ENCODE measurements around the gene ZBTB38. TPM values are rescaled to one million over a fixed set of nuclear protein-coding genes. Genes with fewer than 3 reads are reported as not detected.

ZBTB38 gene
- total RNA-seq, 2 experiments from 2014 or later = 16.3 to 18.6 TPM

GRCh38 chr3:141373768-141374526 lies 5.6 kb downstream of the ZBTB38 start:
- Mint-ChIP-seq H3K27me3 (ENCODE audit: low read depth) (no peaks in the 10 kb centered on the region), H3K36me3 (ENCODE audit: low read depth) (no peaks in the 10 kb centered on the region), H3K9me3 (no peaks in the 10 kb centered on the region), H3K27ac (peak overlapping the region; percentile 56), H3K4me1 (ENCODE audit: low read depth) (peaks cover 31% of the 10 kb centered on the region), H3K4me3 (no peak overlapping the region)
- DNase-seq = no peak
- CTCF ChIA-PET = interaction anchor here (0.8 to 1.5 kb wide), 3 partner anchors 12 to 68 kb away, joined by 4 to 10 read pairs (median 7); no protein-coding TSS in a partner anchor
- intact Hi-C loops (cut with micrococcal nuclease) = no loop called here

DNA sequence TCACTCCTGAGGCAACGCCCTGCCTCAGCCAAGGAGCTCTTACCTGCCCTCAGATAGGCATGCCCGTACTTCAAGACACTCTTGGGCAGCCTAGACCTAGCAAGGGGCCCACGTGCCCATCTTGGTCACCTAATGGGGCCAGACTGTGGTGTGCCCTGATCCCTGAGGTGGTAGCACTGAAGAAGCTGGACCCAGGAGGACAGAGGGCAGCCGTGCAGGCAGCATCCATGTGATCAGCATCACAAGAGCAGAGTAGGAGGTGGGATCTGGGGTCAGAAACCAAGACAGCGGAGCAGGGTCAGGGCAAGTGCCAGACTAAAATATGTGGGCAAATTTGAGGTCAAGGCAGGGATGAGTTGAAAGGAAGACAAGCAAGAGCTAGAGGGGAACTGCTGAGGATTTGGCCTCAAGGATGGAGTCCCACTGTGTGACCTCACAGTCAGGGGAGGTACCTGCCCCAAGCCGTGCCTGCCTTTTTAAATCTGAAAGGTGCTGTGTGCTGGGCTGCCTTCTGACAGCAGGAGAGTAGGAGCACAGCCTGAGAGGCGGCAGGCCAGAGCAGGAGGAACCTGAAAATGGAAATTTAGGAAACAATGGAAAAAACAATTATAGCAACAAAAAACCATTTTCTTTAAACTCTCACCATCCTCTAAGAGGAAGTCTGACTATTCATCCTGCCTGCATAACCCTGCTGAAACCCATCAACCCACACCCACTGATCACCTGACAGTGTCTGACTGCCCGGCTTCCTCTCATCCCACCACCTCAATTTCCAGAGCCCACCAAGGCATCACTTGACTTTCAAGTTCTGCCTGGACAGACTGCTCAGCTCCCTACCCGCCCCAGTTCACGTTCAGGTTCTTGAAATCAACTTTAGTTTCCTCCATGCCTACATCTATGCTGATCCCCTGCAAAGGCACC lies 7.3 kb downstream of the ZBTB38 start:
- no peaks in the 10 kb centered on the region for H3K9me3 Mint-ChIP-seq
- no peak overlapping the region for H3K4me3 Mint-ChIP-seq
- intact Hi-C loops (cut with micrococcal nuclease) = no loop called here
- DNase-seq = no peak
- peak overlapping the region; percentile 68 for H3K27ac Mint-ChIP-seq
- CTCF ChIA-PET = interaction anchor here (1.0 to 1.7 kb wide), 2 partner anchors 15 to 64 kb away, joined by 3 to 4 read pairs; no protein-coding TSS in a partner anchor
- peaks cover 31% of the 10 kb centered on the region for H3K4me1 Mint-ChIP-seq (ENCODE audit: low read depth)
- H3K36me3 Mint-ChIP-seq (ENCODE audit: low read depth) = no peaks in the 10 kb centered on the region
- H3K27me3 Mint-ChIP-seq (ENCODE audit: low read depth) = no peaks in the 10 kb centered on the region

- no peak overlapping the region for H3K4me3 Mint-ChIP-seq
- intact Hi-C loops (cut with micrococcal nuclease) = no loop called here
- peaks cover 31% of the 10 kb centered on the region for H3K4me1 Mint-ChIP-seq (ENCODE audit: low read depth)
- CTCF ChIA-PET = no interaction called here
- no peaks in the 10 kb centered on the region for H3K36me3 Mint-ChIP-seq (ENCODE audit: low read depth)
- no peak for DNase-seq
- H3K9me3 Mint-ChIP-seq = no peaks in the 10 kb centered on the region
- H3K27me3 Mint-ChIP-seq (ENCODE audit: low read depth) = no peaks in the 10 kb centered on the region
- H3K27ac Mint-ChIP-seq = no peak overlapping the region
Observed at GRCh38 chr3:141377377-141377776, 9.1 kb downstream of the ZBTB38 start.

DNA sequence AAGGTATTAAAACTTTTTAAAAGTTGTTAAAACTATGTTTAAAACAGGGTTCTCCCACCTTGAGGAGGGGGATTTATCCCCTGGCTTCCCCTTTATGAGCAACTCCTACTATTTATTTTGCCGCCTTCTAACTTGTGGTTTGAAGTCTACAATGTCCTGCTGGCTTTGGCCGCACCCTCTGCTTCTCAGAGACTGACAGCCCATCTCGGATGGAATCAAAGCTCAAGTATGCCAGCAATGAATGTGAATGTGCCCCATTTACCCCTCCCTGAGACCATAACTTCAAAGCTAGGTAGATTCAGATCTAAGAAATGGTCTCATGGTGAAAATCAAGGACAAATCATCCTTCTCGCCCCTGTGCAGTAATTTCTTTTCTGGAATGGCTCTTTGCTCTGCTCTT lies 10.3 kb downstream of the ZBTB38 start:
- Mint-ChIP-seq H3K4me1 (ENCODE audit: low read depth) (peaks cover 25% of the 10 kb centered on the region), H3K27me3 (ENCODE audit: low read depth) (no peaks in the 10 kb centered on the region), H3K4me3 (no peak overlapping the region), H3K9me3 (no peaks in the 10 kb centered on the region), H3K36me3 (ENCODE audit: low read depth) (no peaks in the 10 kb centered on the region), H3K27ac (no peak overlapping the region)
- CTCF ChIA-PET = no interaction called here
- DNase-seq = no peak
- intact Hi-C loops (cut with micrococcal nuclease) = no loop called here

- peaks cover 22% of the 10 kb centered on the region for H3K4me1 Mint-ChIP-seq (ENCODE audit: low read depth)
- intact Hi-C loops (cut with micrococcal nuclease) = no loop called here
- CTCF ChIA-PET = interaction anchor here (0.6 kb wide), 1 partner anchor 52 kb away, joined by 3 read pairs; no protein-coding TSS in a partner anchor
- H3K27me3 Mint-ChIP-seq (ENCODE audit: low read depth) = no peaks in the 10 kb centered on the region
- DNase-seq = peak; percentile 29
- H3K9me3 Mint-ChIP-seq = no peaks in the 10 kb centered on the region
- H3K4me3 Mint-ChIP-seq = no peak overlapping the region
- H3K27ac Mint-ChIP-seq = peak overlapping the region; percentile 58
- no peaks in the 10 kb centered on the region for H3K36me3 Mint-ChIP-seq (ENCODE audit: low read depth)
Observed at GRCh38 chr3:141379250-141379966, 11.1 kb downstream of the ZBTB38 start.

DNA sequence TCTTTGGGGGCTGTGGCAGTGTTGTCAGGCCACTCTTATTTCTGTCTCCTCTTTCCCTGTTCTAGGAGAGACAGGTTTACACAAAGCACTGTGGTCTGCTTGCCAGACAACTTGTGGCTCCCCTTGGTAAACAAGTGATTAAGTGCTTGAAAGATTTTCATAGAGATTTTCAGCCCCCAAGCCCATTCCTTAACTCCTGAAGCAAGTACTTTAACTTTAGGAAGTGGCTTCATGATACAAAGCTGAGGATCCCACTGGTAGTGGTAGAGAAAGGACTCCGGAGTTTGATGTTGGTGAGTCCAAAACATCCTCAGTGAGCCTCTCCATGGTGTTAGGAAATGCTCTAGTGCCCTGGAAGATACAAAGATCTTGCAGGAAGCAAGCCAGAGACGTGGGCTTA lies 12.0 kb downstream of the ZBTB38 start:
- CTCF ChIA-PET = interaction anchor here (0.5 to 0.6 kb wide), 2 partner anchors 18 to 77 kb away, joined by 3 read pairs; no protein-coding TSS in a partner anchor
- H3K4me1 Mint-ChIP-seq (ENCODE audit: low read depth) = peaks cover 20% of the 10 kb centered on the region
- no peaks in the 10 kb centered on the region for H3K27me3 Mint-ChIP-seq (ENCODE audit: low read depth)
- H3K27ac Mint-ChIP-seq = no peak overlapping the region
- no peak for DNase-seq
- no peaks in the 10 kb centered on the region for H3K9me3 Mint-ChIP-seq
- intact Hi-C loops (cut with micrococcal nuclease) = no loop called here
- H3K36me3 Mint-ChIP-seq (ENCODE audit: low read depth) = no peaks in the 10 kb centered on the region
- H3K4me3 Mint-ChIP-seq = no peak overlapping the region

GRCh38 chr3:141380987-141381386 lies 12.7 kb downstream of the ZBTB38 start:
- Mint-ChIP-seq H3K27me3 (ENCODE audit: low read depth) (no peaks in the 10 kb centered on the region), H3K27ac (no peak overlapping the region), H3K9me3 (no peaks in the 10 kb centered on the region), H3K4me3 (no peak overlapping the region), H3K4me1 (ENCODE audit: low read depth) (peaks cover 13% of the 10 kb centered on the region), H3K36me3 (ENCODE audit: low read depth) (no peaks in the 10 kb centered on the region)
- intact Hi-C loops (cut with micrococcal nuclease) = no loop called here
- no peak for DNase-seq
- CTCF ChIA-PET = interaction anchor here (0.6 kb wide), 1 partner anchor 17 kb away, joined by 3 read pairs; no protein-coding TSS in a partner anchor

DNA sequence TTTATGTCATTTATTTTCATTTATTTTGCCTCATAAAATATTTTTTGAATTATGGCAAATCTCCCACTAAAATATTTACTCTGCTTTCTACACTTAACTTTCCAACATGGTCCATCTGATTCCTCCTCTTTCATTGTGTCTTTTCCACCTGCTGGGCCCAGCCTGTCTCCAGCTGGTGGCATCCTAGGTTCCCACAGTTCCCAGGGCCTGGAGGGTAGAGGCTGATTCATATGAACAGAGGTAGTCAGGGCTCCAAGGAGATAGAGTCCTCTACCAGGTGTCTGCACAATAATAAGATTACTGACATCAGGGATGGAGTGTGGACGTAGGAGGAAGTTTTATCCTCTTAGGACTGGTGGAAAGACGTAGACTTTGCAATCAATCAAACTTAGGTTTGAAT lies 14.3 kb downstream of the ZBTB38 start:
- H3K4me1 Mint-ChIP-seq (ENCODE audit: low read depth) = peaks cover 9% of the 10 kb centered on the region
- intact Hi-C loops (cut with micrococcal nuclease) = no loop called here
- H3K27me3 Mint-ChIP-seq (ENCODE audit: low read depth) = no peaks in the 10 kb centered on the region
- no peak overlapping the region for H3K27ac Mint-ChIP-seq
- CTCF ChIA-PET = interaction anchor here (1.2 kb wide), 1 partner anchor 13 kb away, joined by 4 read pairs; no protein-coding TSS in a partner anchor
- DNase-seq = no peak
- no peaks in the 10 kb centered on the region for H3K9me3 Mint-ChIP-seq
- no peaks in the 10 kb centered on the region for H3K36me3 Mint-ChIP-seq (ENCODE audit: low read depth)
- no peak overlapping the region for H3K4me3 Mint-ChIP-seq

- CTCF ChIA-PET = interaction anchor here (0.8 to 1.2 kb wide), 5 partner anchors 14 to 80 kb away, joined by 3 to 5 read pairs (median 3); no protein-coding TSS in a partner anchor
- Mint-ChIP-seq H3K4me1 (ENCODE audit: low read depth) (peaks cover 8% of the 10 kb centered on the region), H3K27ac (no peak overlapping the region), H3K36me3 (ENCODE audit: low read depth) (no peaks in the 10 kb centered on the region), H3K27me3 (ENCODE audit: low read depth) (no peaks in the 10 kb centered on the region), H3K9me3 (no peaks in the 10 kb centered on the region), H3K4me3 (no peak overlapping the region)
- no peak for DNase-seq
- intact Hi-C loops (cut with micrococcal nuclease) = no loop called here
Observed at GRCh38 chr3:141383555-141384129, 15.3 kb downstream of the ZBTB38 start.

GRCh38 chr3:141384157-141384556 lies 15.9 kb downstream of the ZBTB38 start:
- H3K4me1 Mint-ChIP-seq (ENCODE audit: low read depth) = peaks cover 9% of the 10 kb centered on the region
- no peak for DNase-seq
- CTCF ChIA-PET = interaction anchor here (0.8 to 1.2 kb wide), 6 partner anchors 14 to 81 kb away, joined by 3 to 5 read pairs (median 3); no protein-coding TSS in a partner anchor
- H3K4me3 Mint-ChIP-seq = no peak overlapping the region
- H3K36me3 Mint-ChIP-seq (ENCODE audit: low read depth) = no peaks in the 10 kb centered on the region
- intact Hi-C loops (cut with micrococcal nuclease) = no loop called here
- H3K27me3 Mint-ChIP-seq (ENCODE audit: low read depth) = no peaks in the 10 kb centered on the region
- no peak overlapping the region for H3K27ac Mint-ChIP-seq
- H3K9me3 Mint-ChIP-seq = no peaks in the 10 kb centered on the region

- no peaks in the 10 kb centered on the region for H3K36me3 Mint-ChIP-seq (ENCODE audit: low read depth)
- H3K27ac Mint-ChIP-seq = no peak overlapping the region
- no peaks in the 10 kb centered on the region for H3K9me3 Mint-ChIP-seq
- no peaks in the 10 kb centered on the region for H3K27me3 Mint-ChIP-seq (ENCODE audit: low read depth)
- H3K4me1 Mint-ChIP-seq (ENCODE audit: low read depth) = peaks cover 6% of the 10 kb centered on the region
- CTCF ChIA-PET = interaction anchor here (0.6 to 1.8 kb wide), 8 partner anchors 14 to 81 kb away, joined by 3 to 9 read pairs (median 3); partner anchors contain the start of gene ZBTB38
- intact Hi-C loops (cut with micrococcal nuclease) = no loop called here
- DNase-seq = no peak
- H3K4me3 Mint-ChIP-seq = no peak overlapping the region
Observed at GRCh38 chr3:141384575-141384974, 16.3 kb downstream of the ZBTB38 start.

Data from activated naive CD4-positive, alpha-beta T cell treated with anti-CD3 and anti-CD28 coated beads for 36 hours (primary cell).